RWPE2 (cell line): Measurements from ENCODE around the gene CDK15.

ENCODE experiments used
- ATAC-seq: fragments of 200-7000 bp; cut with Tn5 transposase; 3 replicates; pipeline ENCODE4 v1.9.1; 2021; ENCODE audit warnings: low read depth
- DNase-seq: peaks from one replicate; pipeline ENCODE4 v3.0.0-alpha.2; 2020; ENCODE audit warnings: low spot score
- H3K27ac ChIP-seq: fragments of 450-650 bp; 2 replicates; pipeline ENCODE4 v1.5.1; 2017; ENCODE audit warnings: mild to moderate bottlenecking; ENCODE audit not compliant: poor library complexity, severe bottlenecking
- H3K27me3 ChIP-seq: fragments of 250-450 bp; sonication (Bioruptor Pico); 2 replicates; pipeline ENCODE4 v1.5.1; 2021; ENCODE audit warnings: mild to moderate bottlenecking, moderate library complexity; ENCODE audit not compliant: insufficient read depth, poor library complexity, severe bottlenecking
- H3K36me3 ChIP-seq: fragments of 250-450 bp; sonication (Bioruptor Pico); 2 replicates; pipeline ENCODE4 v1.5.1; 2020; ENCODE audit warnings: low read depth, mild to moderate bottlenecking, moderate library complexity
- H3K4me1 ChIP-seq: fragments of 250-450 bp; sonication (Bioruptor Pico); 2 replicates; pipeline ENCODE4 v1.5.1; 2021; ENCODE audit warnings: mild to moderate bottlenecking, moderate library complexity; ENCODE audit not compliant: insufficient read depth, poor library complexity, severe bottlenecking
- H3K4me3 ChIP-seq: fragments of 250-450 bp; sonication (Bioruptor Pico); 2 replicates; pipeline ENCODE4 v1.5.1; 2021; ENCODE audit warnings: mild to moderate bottlenecking, moderate library complexity; ENCODE audit not compliant: severe bottlenecking
- H3K9me3 ChIP-seq: fragments of 250-450 bp; sonication (Bioruptor Pico); 2 replicates; pipeline ENCODE4 v1.5.1; 2021; ENCODE audit warnings: mild to moderate bottlenecking, moderate library complexity; ENCODE audit not compliant: severe bottlenecking
- CTCF ChIP-seq: fragments of 450-650 bp; IDR thresholded peaks from one replicate; pipeline ENCODE4 v1.5.1; 2017; ENCODE audit warnings: mild to moderate bottlenecking, moderate library complexity; ENCODE audit not compliant: poor library complexity, severe bottlenecking

Gene CDK15

GRCh38 chr2:201788371-201788770 lies 18.0 kb upstream of the CDK15 start:
- Histone ChIP-seq H3K27me3 (no peaks in the 10 kb centered on the region), H3K9me3 (no peaks in the 10 kb centered on the region), H3K4me1 (no peaks in the 10 kb centered on the region), H3K4me3 (no peak overlapping the region), H3K27ac (no peak overlapping the region), H3K36me3 (no peaks in the 10 kb centered on the region)
- TF ChIP-seq CTCF, result no peak
- DNase-seq (no peak), ATAC-seq (no peak)

- no peaks in the 10 kb centered on the region for H3K27me3 ChIP-seq
- DNase-seq, result no peak
- no peaks in the 10 kb centered on the region for H3K9me3 ChIP-seq
- TF ChIP-seq CTCF, result no peak
- no peak overlapping the region for H3K4me3 ChIP-seq
- no peak overlapping the region for H3K27ac ChIP-seq
- ATAC-seq, result no peak
- H3K36me3 ChIP-seq, result no peaks in the 10 kb centered on the region
- H3K4me1 ChIP-seq, result no peaks in the 10 kb centered on the region
Measured at GRCh38 chr2:201789395-201789794, 16.9 kb upstream of the CDK15 start.

- ATAC-seq, result no peak
- Histone ChIP-seq H3K36me3 (no peaks in the 10 kb centered on the region), H3K27me3 (no peaks in the 10 kb centered on the region), H3K9me3 (no peaks in the 10 kb centered on the region), H3K27ac (no peak overlapping the region), H3K4me1 (no peaks in the 10 kb centered on the region), H3K4me3 (no peak overlapping the region)
- no peak for TF ChIP-seq CTCF
- no peak for DNase-seq
Measured at GRCh38 chr2:201790291-201790690, 16.0 kb upstream of the CDK15 start.

GRCh38 chr2:201790989-201791388 lies 15.3 kb upstream of the CDK15 start:
- Histone ChIP-seq H3K4me3 (no peak overlapping the region), H3K4me1 (no peaks in the 10 kb centered on the region)
- ATAC-seq, result no peak

GRCh38 chr2:201793631-201794030 lies 12.7 kb upstream of the CDK15 start:
- no peak for ATAC-seq

More at GRCh38 chr2:201790989-201791388, 15.3 kb upstream of the CDK15 start:
- H3K36me3 ChIP-seq, result no peaks in the 10 kb centered on the region
- no peaks in the 10 kb centered on the region for H3K9me3 ChIP-seq
- H3K27me3 ChIP-seq, result no peaks in the 10 kb centered on the region
- no peak overlapping the region for H3K27ac ChIP-seq
- no peak for DNase-seq
- TF ChIP-seq CTCF, result no peak

More at GRCh38 chr2:201793631-201794030, 12.7 kb upstream of the CDK15 start:
- Histone ChIP-seq H3K4me3 (no peak overlapping the region), H3K27ac (no peak overlapping the region), H3K27me3 (no peaks in the 10 kb centered on the region), H3K36me3 (no peaks in the 10 kb centered on the region), H3K9me3 (no peaks in the 10 kb centered on the region), H3K4me1 (peaks cover 13% of the 10 kb centered on the region)
- no peak for TF ChIP-seq CTCF
- DNase-seq, result no peak
